ENCODE measurements around the gene SLC4A2.

SLC4A2 gene

GRCh38 chr7:151012911-151013347 is 46.5 kb upstream of the SLC4A2 start:
- peak; percentile 70 for TF ChIP-seq CTCF (IDR thresholded peaks at IDR 0.05; ENCODE audit: low read length, missing control alignments)
- peak; percentile 49 for DNase-seq (ENCODE audit: low read depth)
- no peak overlapping the region for H3K4me3 ChIP-seq (replicated peaks; ENCODE audit: low read depth, low read length)

- DNase-seq (ENCODE audit: low read depth): no peak
- TF ChIP-seq CTCF (IDR thresholded peaks at IDR 0.05; ENCODE audit: low read length, missing control alignments): no peak
- no peak overlapping the region for H3K4me3 ChIP-seq (replicated peaks; ENCODE audit: low read depth, low read length)
Observed at GRCh38 chr7:151013356-151013732, 46.0 kb upstream of the SLC4A2 start.

- peak; percentile 56 for DNase-seq (ENCODE audit: low read depth)
- peak overlapping the region; percentile 24 for H3K4me3 ChIP-seq (replicated peaks; ENCODE audit: low read depth, low read length)
- no peak for TF ChIP-seq CTCF (IDR thresholded peaks at IDR 0.05; ENCODE audit: low read length, missing control alignments)
Observed at GRCh38 chr7:151013733-151014497, 45.5 kb upstream of the SLC4A2 start.

GRCh38 chr7:151014950-151015349 is 44.4 kb upstream of the SLC4A2 start:
- no peak overlapping the region for H3K4me3 ChIP-seq (replicated peaks; ENCODE audit: low read depth, low read length)
- no peak for DNase-seq (ENCODE audit: low read depth)

GRCh38 chr7:151015967-151016366 is 43.4 kb upstream of the SLC4A2 start:
- no peak for DNase-seq (ENCODE audit: low read depth)
- TF ChIP-seq CTCF (IDR thresholded peaks at IDR 0.05; ENCODE audit: low read length, missing control alignments): no peak
- H3K4me3 ChIP-seq (replicated peaks; ENCODE audit: low read depth, low read length): no peak overlapping the region

More at GRCh38 chr7:151014950-151015349, 44.4 kb upstream of the SLC4A2 start:
- no peak for TF ChIP-seq CTCF (IDR thresholded peaks at IDR 0.05; ENCODE audit: low read length, missing control alignments)

GRCh38 chr7:151016505-151016904 is 42.9 kb upstream of the SLC4A2 start:
- no peak for DNase-seq (ENCODE audit: low read depth)
- no peak overlapping the region for H3K4me3 ChIP-seq (replicated peaks; ENCODE audit: low read depth, low read length)
- TF ChIP-seq CTCF (IDR thresholded peaks at IDR 0.05; ENCODE audit: low read length, missing control alignments): no peak

- no peak for TF ChIP-seq CTCF (IDR thresholded peaks at IDR 0.05; ENCODE audit: low read length, missing control alignments)
- H3K4me3 ChIP-seq (replicated peaks; ENCODE audit: low read depth, low read length): no peak overlapping the region
- DNase-seq (ENCODE audit: low read depth): no peak
Observed at GRCh38 chr7:151016942-151017341, 42.4 kb upstream of the SLC4A2 start.
